Glutamatergic neuron (in vitro differentiated cells): ENCODE measurements around the gene ZSCAN9. TPM values are rescaled to one million over a fixed set of nuclear protein-coding genes. Genes with fewer than 3 reads are reported as not detected.
A peak's percentile ranks its signal among the peaks of the same experiment; 100 is the strongest.

Source experiments
- DNase-seq: peaks from one replicate; pipeline ENCODE4 v3.0.0; 2022
- H3K27ac Mint-ChIP-seq: one replicate; pipeline ENCODE4 v1.8.0; 2020; ENCODE audit warnings: mild to moderate bottlenecking, mixed read lengths, inconsistent platforms; ENCODE audit not compliant: unreplicated experiment
- H3K27me3 Mint-ChIP-seq: one replicate; pipeline ENCODE4 v1.8.0; 2020; ENCODE audit warnings: mild to moderate bottlenecking, moderate library complexity, mixed read lengths, inconsistent platforms; ENCODE audit not compliant: unreplicated experiment
- H3K36me3 Mint-ChIP-seq: one replicate; pipeline ENCODE4 v1.8.0; 2020; ENCODE audit warnings: mild to moderate bottlenecking, mixed read lengths, inconsistent platforms; ENCODE audit not compliant: unreplicated experiment
- H3K4me1 Mint-ChIP-seq: one replicate; pipeline ENCODE4 v1.8.0; 2020; ENCODE audit warnings: mild to moderate bottlenecking, low read depth, mixed read lengths, inconsistent platforms; ENCODE audit not compliant: unreplicated experiment
- H3K4me3 Mint-ChIP-seq: one replicate; pipeline ENCODE4 v1.8.0; 2020; ENCODE audit warnings: mild to moderate bottlenecking, mixed read lengths, inconsistent platforms; ENCODE audit not compliant: unreplicated experiment
- H3K9me3 Mint-ChIP-seq: one replicate; pipeline ENCODE4 v1.8.0; 2020; ENCODE audit warnings: mild to moderate bottlenecking, moderate library complexity, mixed read lengths, inconsistent platforms; ENCODE audit not compliant: unreplicated experiment
- total RNA-seq: library from RNA; stranded (reverse); fragmentation: NEBNext Ultra II Directional; extraction: Animal tissue kit (Norgen Biotek cat#: 25700); gene quantifications from one replicate; pipeline ENCODE4 v1.2.1, GENCODE V29; 2021; ENCODE audit not compliant: unreplicated experiment
- TF ChIP-seq, protein P1 (sequence below): fragments of 200-600 bp; sonication (generic); IDR thresholded peaks from one replicate; pipeline ENCODE4 v1.5.0; 2021; ENCODE audit not compliant: partially characterized antibody, unreplicated experiment

Gene ZSCAN9
- total RNA-seq, 1 donor from 2014 or later, result 54.0 TPM

- Mint-ChIP-seq H3K27ac (no peak within 1 kb of the TSS), H3K27me3 (peaks cover 6% of the 10 kb centered on the region)
- TF ChIP-seq, protein P1, sequence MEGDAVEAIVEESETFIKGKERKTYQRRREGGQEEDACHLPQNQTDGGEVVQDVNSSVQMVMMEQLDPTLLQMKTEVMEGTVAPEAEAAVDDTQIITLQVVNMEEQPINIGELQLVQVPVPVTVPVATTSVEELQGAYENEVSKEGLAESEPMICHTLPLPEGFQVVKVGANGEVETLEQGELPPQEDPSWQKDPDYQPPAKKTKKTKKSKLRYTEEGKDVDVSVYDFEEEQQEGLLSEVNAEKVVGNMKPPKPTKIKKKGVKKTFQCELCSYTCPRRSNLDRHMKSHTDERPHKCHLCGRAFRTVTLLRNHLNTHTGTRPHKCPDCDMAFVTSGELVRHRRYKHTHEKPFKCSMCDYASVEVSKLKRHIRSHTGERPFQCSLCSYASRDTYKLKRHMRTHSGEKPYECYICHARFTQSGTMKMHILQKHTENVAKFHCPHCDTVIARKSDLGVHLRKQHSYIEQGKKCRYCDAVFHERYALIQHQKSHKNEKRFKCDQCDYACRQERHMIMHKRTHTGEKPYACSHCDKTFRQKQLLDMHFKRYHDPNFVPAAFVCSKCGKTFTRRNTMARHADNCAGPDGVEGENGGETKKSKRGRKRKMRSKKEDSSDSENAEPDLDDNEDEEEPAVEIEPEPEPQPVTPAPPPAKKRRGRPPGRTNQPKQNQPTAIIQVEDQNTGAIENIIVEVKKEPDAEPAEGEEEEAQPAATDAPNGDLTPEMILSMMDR, result no peak
Observed at GRCh38 chr6:28266962-28267694, 42.1 kb downstream of the ZSCAN9 start, which contains the start of gene ZSCAN26. Gene ZSCAN26 (plus strand): TSS chr6:28267143. CDS start chr6:28271920, 4,777 bp downstream.

GRCh38 chr6:28267695-28268059, 42.6 kb downstream of the ZSCAN9 start:
- peaks cover 3% of the 10 kb centered on the region for H3K9me3 Mint-ChIP-seq
- peaks cover 6% of the 10 kb centered on the region for H3K27me3 Mint-ChIP-seq
- no peak overlapping the region for H3K4me3 Mint-ChIP-seq

More at GRCh38 chr6:28266962-28267694, 42.1 kb downstream of the ZSCAN9 start, which contains the start of gene ZSCAN26:
- Mint-ChIP-seq H3K36me3 (no peaks in the 10 kb centered on the region), H3K4me3 (no peak within 1 kb of the TSS), H3K4me1 (peaks cover 8% of the 10 kb centered on the region), H3K9me3 (peaks cover 3% of the 10 kb centered on the region)
- peak; percentile 90 for DNase-seq

GRCh38 chr6:28269492-28269891, 44.4 kb downstream of the ZSCAN9 start:
- no peak for DNase-seq
- Mint-ChIP-seq H3K27me3 (peaks cover 6% of the 10 kb centered on the region), H3K4me3 (no peak overlapping the region), H3K9me3 (peaks cover 3% of the 10 kb centered on the region), H3K27ac (no peak overlapping the region), H3K36me3 (no peaks in the 10 kb centered on the region), H3K4me1 (peaks cover 8% of the 10 kb centered on the region)
- TF ChIP-seq, protein P1, result no peak

More at GRCh38 chr6:28267695-28268059, 42.6 kb downstream of the ZSCAN9 start:
- Mint-ChIP-seq H3K36me3 (no peaks in the 10 kb centered on the region), H3K27ac (no peak overlapping the region), H3K4me1 (peaks cover 8% of the 10 kb centered on the region)
- TF ChIP-seq, protein P1, result no peak
- no peak for DNase-seq

DNA sequence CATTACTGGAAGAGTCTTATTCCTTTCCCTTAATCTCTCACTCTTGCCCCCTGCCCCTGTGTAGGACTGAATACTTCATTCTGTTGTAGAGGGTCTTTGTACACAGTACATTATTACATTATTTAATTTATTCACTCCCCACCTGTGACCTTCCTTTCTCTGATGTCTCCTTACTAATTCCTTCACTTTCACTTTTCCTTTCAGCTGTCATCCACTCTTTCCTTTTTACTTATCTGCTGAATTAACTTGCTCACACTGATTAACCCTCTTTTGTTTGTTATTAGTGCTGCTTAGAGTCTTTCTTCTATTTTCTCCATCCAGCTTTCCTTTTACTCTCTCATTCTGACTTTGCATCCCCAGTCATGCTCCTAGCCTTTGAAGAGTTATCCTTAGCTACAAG, 49.8 kb downstream of the ZSCAN9 start:
- TF ChIP-seq, protein P1, result no peak
- Mint-ChIP-seq H3K4me3 (peak overlapping the region; percentile 5), H3K4me1 (peaks cover 17% of the 10 kb centered on the region), H3K9me3 (peaks cover 3% of the 10 kb centered on the region), H3K27ac (no peak overlapping the region), H3K27me3 (peaks cover 4% of the 10 kb centered on the region), H3K36me3 (peaks cover 5% of the 10 kb centered on the region)
- DNase-seq, result no peak

- Mint-ChIP-seq H3K4me1 (peaks cover 15% of the 10 kb centered on the region), H3K27me3 (no peaks in the 10 kb centered on the region), H3K36me3 (peaks cover 5% of the 10 kb centered on the region), H3K27ac (no peak overlapping the region), H3K4me3 (no peak overlapping the region), H3K9me3 (peaks cover 2% of the 10 kb centered on the region)
- no peak for DNase-seq
- TF ChIP-seq, protein P1, result no peak
Observed at GRCh38 chr6:28277746-28278145, 52.7 kb downstream of the ZSCAN9 start.
